Stimulated activated naive CD8-positive, alpha-beta T cell treated with anti-CD3 and anti-CD28 coated beads, Interleukin-15, Interleukin-2, amounts not matched to agents 100 U/mL and 50 U/mL, for 24 hours (primary cell): ENCODE measurements around the gene LPP.
"Not testable (repeated sequence)": the region's sequence is repeated elsewhere in the genome, so short reads cannot be mapped to it uniquely, and the experiment has no call there.

Source experiments
- ATAC-seq: fragments of 150-1000 bp; cut with Tn5 transposase; one replicate; pipeline ENCODE4 v1.10.0; 2021
- DNase-seq: peaks from one replicate; pipeline ENCODE4 v3.0.0; 2021

LPP gene

DNA sequence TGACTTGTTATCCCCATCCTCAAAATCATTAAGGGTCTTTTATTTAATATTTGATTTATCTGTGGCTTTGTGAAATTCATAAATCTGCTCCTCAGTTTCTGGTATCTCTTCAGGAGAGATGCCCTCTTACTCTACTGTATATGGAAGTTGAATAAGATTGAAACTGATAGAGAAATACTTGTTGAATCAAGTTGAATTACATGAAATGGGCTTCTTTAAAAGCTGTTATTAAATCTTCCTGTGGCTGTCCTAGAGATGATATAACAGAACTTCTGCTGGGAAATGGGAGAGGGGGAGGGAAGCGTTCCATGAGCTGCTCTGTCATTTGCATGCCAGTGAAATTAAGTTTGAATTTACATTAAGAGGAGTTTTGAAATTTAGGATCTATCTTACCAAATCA lies 523.4 kb downstream of the LPP start:
- ATAC-seq = no peak
- no peak for DNase-seq

DNA sequence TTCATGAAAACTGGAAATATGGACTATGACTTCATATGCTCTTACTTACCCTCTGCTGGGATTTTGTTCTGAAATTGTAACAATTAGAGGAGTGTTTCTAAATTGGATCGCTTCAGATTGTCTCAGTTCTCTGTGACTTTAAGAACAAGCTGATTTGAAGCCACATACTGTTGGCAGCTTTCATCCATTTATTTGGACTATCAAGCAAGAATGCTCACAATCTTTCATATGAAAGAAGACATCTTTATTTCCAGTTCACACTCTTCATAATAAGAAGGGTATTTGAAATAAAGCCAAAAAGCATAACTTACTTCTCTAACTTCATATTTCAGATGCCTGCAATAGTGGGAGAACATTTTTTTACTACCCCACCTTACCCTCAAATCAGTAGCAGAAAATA lies 526.2 kb downstream of the LPP start:
- no peak for DNase-seq
- no peak for ATAC-seq

DNA sequence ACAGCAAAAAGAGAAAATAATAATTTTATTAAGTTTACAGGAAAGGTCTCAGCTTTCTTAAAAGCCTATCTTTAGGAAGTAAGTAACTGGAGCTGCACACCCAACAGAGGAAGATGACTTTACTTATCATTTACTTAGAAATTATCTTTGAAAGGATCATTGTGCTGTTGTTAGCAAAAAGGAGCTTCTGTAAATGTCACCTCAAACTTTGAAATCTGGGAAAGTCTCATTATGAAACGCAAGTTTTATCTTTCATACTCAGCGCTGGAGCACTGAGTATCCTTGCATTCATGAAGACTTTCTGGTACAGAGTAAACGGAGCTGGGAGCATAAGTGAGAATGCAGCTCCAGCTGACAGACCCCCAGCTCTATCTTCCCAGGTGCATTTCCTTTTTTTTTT lies 526.6 kb downstream of the LPP start:
- ATAC-seq (no peak), DNase-seq (no peak)

DNA sequence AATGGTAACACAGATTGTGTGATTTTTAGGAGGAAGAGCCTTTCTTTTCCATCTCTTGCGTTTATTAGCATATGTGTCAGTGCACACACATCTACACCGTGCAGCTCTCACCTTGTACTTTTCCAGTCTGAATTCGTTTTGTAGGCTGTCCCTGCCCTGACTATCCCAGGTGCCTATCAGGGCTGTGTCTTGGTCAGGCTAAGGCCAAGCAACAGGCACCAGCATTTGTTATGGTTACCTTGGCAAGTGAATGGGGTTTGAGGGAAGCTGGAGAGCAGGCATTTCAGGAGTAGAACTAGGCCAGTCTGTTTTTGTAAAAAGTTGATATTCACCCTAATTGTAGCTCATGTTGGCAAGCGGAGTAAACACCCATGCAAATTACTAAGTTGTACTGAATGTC lies 528.4 kb downstream of the LPP start:
- ATAC-seq = no peak
- no peak for DNase-seq

DNA sequence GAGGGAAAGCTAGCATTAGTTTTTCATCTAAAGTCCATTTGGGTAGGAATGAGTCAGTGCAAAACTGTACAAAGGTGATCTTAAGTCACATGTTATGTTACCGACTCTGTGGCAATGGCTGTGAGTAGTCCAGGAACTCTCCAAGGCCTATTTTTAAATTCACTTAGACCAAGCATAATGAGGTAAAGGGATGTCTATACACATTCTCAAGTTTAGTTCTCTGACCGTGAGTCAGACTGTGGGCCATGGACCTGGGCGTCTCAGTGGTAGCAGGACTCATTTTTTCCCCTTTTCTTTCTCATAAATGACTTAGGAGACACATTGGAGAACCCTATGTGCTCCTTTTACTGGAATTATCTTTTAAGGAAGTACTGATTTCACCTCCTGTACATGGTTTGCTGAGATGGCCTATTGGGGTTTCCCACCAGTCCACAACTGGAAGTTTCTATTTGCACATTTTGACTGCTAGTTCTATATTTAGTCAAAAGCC lies 529.1 kb downstream of the LPP start:
- ATAC-seq = peak; percentile 99

DNA sequence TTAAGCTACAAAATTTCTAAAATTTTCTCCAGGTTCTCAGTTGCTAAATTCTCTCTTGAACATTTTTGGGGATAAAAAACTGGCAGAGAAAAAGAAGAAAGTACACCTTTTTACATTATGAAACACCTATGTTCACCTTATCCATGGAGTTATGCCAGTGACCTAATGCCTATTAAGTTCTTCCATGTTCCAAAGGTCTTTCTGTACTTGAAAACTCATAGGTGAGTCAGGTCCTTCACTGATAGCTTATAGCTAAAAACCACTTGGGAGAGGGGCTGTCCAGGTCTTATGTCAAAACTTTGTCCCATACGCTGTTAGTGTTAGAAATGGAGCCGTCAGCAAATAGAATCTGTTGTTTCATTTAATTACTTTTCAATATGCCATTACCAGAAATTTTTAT lies 530.3 kb downstream of the LPP start:
- DNase-seq (no peak), ATAC-seq (no peak)

More for the DNA sequence above, 529.1 kb downstream of the LPP start:
- peak; percentile 39 for DNase-seq

DNA sequence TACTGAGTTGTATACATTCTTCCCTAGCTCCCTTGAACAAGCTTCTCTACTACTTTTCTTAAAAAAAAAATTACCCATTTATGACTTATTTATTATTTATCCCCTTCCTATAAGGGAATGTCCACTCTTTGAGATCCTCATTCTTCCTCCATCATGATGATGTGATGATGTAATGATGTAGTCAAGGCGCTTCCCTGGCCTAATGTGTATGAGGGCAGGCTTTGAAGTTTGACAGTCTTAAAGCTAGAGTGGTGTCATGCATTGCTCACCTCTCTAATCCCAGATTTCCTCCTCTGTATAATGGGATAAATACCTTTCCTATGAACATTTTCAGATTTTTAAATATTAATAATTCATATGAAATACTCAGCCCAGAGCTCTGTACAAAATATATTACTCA lies 531.8 kb downstream of the LPP start:
- DNase-seq = no peak
- no peak for ATAC-seq

DNA sequence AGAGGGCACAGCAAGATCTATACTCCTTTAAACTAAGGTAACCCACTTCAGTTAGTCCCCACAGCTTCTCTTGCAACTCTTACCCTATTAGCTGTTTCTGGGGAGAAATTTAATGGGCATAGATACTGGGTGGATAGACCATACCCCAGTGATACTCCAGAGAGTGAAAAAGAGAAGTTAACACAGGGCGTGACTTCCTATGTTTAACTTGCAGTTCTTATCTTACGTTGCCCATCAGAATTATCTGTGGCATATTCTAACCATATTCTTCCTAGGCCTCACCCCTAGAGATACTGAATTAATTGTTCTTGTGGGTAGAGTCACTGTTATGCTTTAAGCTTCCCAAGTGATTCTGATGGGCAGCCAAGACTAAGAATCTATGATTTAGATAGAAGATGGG lies 532.4 kb downstream of the LPP start:
- no peak for ATAC-seq
- no peak for DNase-seq

DNA sequence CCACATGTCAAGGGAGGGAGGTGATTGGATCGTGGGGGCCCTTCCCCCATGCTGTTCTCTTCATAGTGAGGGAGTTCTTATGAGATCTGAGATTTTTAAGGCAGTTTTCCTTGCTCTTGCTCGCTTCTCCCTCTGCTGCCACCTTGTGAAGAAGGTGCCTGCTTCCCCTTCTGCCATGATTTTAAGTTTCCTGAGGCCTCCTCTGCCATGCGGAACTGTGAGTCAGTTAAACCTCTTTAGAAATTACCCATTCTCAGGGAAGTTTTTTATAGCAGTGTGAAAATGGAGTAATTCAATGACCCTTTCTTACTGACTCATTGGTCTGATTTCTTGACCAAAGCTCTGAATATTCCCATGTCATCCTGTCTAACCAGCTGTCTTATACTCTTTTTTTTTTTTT lies 533.4 kb downstream of the LPP start:
- DNase-seq = no peak

DNA sequence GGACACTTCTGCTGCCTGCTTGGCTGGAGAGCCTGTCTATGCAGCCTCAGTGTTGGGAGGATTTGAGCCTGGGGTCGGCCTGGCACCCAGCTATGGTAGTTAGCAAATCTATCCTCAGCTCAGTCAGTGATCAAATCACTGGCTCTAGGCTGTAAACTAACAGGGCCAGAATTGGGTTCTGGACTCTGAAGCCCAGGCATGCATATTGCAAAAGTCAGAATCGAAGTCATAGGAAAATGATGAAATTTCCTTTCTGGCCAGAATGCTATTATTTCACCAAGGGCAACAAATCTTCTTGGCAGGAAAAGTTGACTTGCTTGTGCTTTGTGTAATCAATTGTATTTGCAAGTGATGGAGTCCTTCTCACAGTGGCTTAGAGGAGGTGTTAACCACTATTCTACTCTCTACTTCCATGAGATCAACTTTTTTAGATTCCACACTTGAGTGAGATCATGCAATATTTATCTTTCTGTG lies 535.2 kb downstream of the LPP start:
- no peak for DNase-seq
- peak; percentile 74 for ATAC-seq

More for the DNA sequence above, 533.4 kb downstream of the LPP start:
- no peak for ATAC-seq

DNA sequence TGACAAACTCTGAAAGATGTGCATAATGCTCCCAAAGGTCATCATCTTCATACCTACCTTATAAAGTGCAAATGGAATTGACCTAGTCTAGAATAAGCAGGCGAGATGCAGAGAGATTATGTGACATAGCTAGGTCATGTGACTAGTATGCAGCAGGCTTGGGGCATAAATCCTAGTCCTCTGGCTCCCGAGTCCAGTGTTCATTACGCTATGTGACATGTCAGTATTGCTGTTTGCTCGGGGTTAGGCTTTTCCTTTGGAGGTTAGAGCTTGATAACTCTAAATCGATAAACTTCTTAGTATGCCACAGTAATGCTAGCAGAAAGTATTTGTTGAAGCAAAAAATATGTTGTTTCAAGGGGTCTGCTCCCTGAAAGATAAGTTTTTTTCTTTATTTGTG lies 536.1 kb downstream of the LPP start:
- ATAC-seq (no peak), DNase-seq (no peak)

DNA sequence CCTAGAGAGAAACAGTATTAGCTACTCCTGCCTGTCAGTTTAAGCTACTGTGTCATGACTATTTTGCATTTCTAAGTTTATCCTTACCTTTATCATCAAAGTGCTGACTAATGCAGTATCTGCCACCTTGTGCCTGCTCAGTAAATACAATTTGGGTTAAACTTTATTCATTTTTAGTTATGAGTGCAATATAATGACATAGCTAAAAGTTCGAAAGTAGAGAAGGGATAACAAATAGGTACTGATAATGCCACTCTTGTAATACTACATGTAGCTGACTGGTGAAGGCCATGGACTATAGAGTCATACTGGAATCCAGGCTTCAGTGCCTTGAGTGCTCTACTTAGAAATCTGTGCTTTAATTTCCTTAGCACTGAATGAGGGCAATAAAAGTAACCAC lies 537.0 kb downstream of the LPP start:
- ATAC-seq (no peak), DNase-seq (no peak)

DNA sequence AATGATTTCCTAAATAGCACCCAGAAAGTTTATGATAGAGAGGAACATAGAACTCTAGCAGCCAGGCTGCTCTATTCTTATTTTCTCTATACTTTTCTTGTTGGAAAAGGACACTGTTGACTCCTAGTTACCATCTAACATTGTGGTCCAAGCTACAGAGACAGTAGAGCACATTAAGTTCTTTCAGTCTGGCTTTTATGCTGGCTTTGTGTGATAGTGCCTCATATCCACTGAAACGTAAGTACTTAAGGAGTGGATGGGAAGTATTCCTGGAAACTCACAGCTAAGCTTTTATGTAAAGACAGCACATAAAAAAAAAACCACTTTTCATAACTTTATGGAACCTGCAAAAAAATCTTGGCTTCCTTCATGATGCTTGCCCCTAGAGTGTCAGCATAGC lies 537.7 kb downstream of the LPP start:
- no peak for DNase-seq
- no peak for ATAC-seq

DNA sequence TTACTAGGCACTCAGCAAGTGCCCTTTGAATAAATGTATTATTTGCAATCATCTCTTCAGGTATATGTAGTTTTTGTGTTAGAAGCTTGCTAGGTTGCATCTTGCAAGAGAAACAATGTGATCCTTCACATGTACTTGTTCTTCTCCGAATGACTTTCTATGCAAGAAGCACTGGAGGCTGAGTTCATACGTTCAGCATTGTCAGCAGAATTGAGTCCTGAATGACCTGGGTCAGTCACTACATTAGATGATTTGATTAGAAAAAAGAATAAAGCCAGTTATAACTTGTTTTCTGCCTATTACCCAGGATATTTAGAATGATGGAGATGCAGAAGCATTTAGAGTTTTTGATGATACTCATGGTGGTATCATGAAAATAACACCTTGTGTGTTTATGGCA lies 538.7 kb downstream of the LPP start:
- DNase-seq = no peak
- ATAC-seq = no peak

DNA sequence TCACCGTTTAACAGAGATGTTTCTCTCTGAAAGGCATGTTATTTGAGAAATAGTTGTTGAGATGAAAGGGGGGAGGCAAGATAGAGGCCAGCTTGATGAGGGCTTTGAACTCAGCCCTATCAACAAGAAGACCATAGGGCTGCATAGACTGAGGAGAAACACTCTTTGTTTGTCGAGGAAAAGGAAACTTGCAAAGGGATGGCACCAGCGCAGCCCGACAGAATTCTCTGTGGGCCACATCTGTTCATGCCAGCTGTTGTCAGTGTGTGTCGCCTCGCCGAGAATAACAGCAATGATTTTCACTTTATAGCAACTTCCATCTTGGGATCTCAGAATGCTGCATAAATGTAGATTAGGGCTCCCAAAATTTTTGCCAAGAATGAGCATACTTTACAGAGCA lies 539.5 kb downstream of the LPP start:
- DNase-seq (no peak), ATAC-seq (no peak)

DNA sequence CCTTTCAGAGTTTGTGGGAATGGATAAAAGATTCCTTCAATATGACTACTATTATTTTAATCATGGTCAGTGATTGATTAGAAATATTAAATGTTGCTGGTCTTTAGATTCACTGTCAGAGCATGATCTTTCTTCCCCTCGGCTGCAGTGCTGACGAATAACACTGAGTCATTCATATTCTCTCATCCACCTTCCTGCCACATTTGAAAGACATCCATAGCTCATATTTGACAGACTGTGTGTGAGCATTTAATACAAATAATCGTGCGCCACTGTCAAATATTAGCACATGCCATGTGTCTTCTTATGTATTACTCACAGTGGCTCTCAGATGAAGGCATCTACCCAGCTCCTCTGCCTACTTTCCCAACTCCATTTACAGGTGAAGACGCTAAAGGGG lies 541.3 kb downstream of the LPP start:
- DNase-seq (no peak), ATAC-seq (peak; percentile 21)

DNA sequence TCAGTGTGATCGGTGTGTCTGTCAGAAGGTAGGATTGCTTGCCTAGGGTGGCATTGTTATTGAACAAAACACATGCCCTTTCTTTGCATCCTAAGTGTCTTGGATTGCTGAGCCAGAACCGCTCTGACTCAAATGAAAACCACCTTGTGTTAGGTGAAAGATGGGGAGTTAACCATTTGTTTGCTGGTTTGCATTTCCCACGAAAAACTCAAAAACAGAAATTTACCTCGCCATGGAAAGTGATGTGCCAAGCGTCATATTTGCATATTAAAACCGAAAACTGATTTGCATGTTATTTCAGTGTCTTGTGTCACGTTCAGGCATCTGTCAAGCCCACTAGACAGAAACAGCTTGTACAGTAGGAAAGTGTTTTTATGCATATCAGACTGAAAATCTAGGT lies 543.2 kb downstream of the LPP start:
- peak; percentile 22 for DNase-seq
- peak; percentile 35 for ATAC-seq

DNA sequence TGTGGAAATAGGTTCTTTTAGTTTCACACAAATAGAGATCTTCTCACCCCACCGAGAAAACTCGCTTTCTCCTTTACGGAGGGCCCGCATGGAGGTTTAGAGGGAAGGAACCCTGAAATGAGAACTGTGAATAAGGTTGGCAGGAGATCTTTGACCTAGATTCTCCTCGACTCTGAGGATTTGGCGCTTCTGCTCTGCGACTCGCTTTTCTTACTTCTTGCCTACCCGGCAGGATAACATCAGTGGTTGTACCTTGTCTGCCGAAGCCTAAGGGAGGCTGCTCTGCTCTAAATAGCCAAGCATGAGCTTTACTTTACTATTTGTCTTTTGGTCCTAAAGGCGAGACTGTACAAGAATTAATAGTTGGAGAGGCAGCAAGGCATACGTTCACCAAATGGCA lies 544.5 kb downstream of the LPP start:
- DNase-seq = no peak
- no peak for ATAC-seq

DNA sequence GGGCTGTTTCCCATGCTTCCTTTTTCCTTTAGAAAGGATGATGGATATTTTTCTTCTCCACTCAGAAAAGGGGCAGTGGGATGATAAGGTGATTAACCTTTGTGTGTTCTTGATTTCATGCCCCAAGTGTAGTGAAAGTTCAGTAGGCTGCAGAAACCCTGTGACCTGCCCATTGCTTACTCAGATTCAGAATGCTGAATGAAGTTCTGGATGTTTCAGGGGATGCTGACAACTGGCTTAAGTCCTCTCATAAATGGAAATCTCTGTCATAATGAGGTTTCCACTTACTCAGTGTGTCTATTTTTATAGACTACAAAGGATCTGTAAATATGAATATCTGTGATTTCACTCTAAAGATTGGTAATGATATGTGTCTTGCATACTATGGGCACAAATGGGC lies 546.5 kb downstream of the LPP start:
- DNase-seq = peak; percentile 16

DNA sequence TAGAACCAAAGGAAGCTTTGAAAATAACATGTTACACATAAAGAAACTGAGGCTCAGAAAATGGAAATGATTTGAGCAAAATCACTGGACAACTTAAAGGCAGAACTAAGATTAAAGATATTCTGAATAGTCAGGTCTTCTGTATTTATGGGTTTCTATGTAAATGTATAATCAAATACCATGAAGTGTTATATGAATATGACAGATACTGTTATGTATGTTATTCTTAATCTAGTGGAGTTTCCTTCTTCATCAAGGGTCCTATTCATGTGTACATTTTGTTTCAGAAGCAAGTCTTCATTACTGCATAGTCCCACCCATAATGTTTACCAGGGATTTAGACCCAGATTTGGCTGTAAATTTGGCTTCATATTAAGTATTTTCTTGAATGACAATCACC lies 547.0 kb downstream of the LPP start:
- ATAC-seq (peak; percentile 19), DNase-seq (no peak)

More for the DNA sequence above, 546.5 kb downstream of the LPP start:
- peak; percentile 83 for ATAC-seq

DNA sequence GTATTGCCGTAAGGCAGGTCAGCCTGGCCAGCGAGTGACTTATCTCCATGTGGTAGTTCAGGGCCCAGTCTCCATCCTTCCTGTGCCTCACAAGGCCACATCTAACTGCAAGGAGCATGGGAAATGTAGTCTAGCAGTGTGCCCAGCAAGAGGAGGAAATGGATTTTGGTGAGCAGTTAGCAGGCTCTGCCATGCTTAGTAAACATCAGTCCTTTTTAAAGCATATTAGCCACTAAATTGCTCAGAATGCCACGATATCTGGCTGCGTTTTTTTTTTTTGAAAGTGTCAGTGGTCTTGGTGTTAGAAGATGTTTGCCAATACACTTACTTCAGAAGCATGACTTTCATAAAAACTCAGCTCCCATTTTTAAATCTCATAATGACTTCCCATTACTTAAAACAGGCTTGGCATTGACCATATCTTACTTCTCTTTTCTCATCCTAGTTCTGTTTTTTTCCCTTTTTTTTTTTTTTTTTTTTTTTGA lies 547.6 kb downstream of the LPP start:
- DNase-seq = no peak
- ATAC-seq = no peak

DNA sequence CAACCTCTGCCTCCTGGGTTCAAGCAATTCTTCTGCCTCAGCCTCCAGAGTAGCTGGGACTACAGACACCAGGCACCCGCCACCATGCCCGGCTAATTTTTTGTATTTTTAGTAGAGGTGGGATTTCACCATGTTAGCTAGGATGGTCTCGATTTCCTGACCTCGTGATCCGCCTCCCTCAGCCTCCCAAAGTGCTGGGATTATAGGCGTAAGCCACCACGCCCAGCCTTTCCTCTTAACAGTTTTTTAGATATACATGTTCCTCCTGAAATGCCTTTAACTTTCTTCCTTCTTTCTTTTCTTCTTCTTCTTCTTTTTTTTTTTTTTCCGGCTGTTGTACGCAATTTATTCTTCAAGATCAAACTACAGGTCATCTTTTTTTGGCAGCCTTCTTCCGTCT lies 548.1 kb downstream of the LPP start:
- ATAC-seq, DNase-seq: not testable (repeated sequence)

DNA sequence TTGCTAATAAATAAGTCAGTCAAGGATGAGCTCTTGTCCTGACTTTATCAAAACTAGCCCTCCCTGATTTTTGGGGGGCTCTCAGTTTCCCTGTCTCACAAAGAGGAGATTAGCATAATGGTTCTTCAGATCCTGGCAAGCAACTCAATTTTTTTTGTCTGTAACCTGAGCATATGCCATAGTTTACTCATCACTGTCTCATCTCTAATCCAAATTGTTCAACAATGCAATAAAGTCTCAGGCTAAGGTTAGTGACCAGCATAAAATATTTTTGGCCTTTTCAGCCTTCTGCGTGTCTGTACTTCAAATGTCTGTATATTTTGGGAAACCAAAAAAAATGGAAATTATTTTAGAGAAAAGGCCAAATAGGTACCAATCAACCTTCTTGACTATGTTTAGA lies 552.2 kb downstream of the LPP start:
- no peak for DNase-seq
- ATAC-seq = no peak

DNA sequence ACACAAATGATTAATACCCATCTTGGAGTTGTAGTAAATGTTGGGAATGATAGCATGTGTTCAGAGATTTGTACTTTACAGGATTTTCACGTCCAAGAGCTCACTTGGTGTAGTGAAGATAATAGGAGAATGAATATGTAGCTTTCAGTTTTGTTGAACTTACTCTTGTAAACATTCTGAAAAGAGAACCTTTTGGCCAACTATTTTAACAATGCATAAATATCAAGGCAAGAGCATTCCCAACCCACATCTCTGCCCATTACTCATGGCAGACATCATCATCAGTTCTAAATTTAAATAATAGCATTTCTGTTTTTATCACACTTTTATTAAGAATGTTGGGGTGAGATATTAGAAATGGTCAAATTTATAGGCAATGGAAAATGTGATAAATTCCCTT lies 552.6 kb downstream of the LPP start:
- no peak for ATAC-seq

More for the DNA sequence above, 552.6 kb downstream of the LPP start:
- DNase-seq = no peak
